HCT116 (cell line): ENCODE results near the gene TNNT2. TPM values are rescaled to one million over a fixed set of nuclear protein-coding genes. Genes with fewer than 3 reads are reported as not detected.

Source experiments
- ATAC-seq: fragments of 200-7000 bp; cut with Tn5 transposase; 2 replicates; pipeline ENCODE4 v1.9.1; 2020; ENCODE audit warnings: mild to moderate bottlenecking, moderate library complexity
- BruUV-seq: library from RNA; stranded (reverse); fragments of 400-500 nt; replicated peaks from 2 replicates; lab custom pipeline; 2021; lab: Mats Ljungman, UMichigan
- CTCF ChIA-PET: fragments of 300-600 bp; sonication (Branson Sonifier 250); formaldehyde crosslinking; loops from one replicate; lab custom pipeline; 2021; ENCODE audit warnings: antibody characterized with exemption; lab: Charles Lee
- POLR2A ChIA-PET: fragments of 300-600, 350-600 bp; sonication (Branson Sonifier 250); formaldehyde crosslinking; loops from one replicate; lab custom pipeline; 2021; ENCODE audit warnings: antibody characterized with exemption; lab: Charles Lee
- RAD21 ChIA-PET, 2 experiments: fragments of 300-600 bp; sonication (Branson Sonifier 250); formaldehyde crosslinking; loops; one replicate each; lab custom pipeline; 2023; ENCODE audit warnings: low total read pairs in 2 of 2; ENCODE audit not compliant: uncharacterized antibody in 2 of 2, unreplicated experiment in 2 of 2, low non-redundant PET in 1 of 2; lab: Charles Lee
- DNase-seq: peaks from one replicate; pipeline ENCODE4 v3.0.0-alpha.2; 2010; ENCODE audit warnings: low read depth, low spot score
- H2AFZ ChIP-seq: fragments of 200-600 bp; shearing (Covaris generic), sonication (generic); 2 replicates; pipeline ENCODE4 v1.6.1; 2017; ENCODE audit warnings: low read depth, mixed run types, mixed read lengths, antibody characterized with exemption, low read length; ENCODE audit not compliant: poor library complexity, severe bottlenecking
- H3K27ac ChIP-seq: 2 replicates; pipeline ENCODE4 v1.5.1; 2012; ENCODE audit warnings: low read depth, low read length
- H3K27me3 ChIP-seq: fragments of 200-600 bp; sonication (generic); 2 replicates; pipeline ENCODE4 v1.6.1; 2016; ENCODE audit warnings: mixed run types, low read length, mixed read lengths; ENCODE audit not compliant: insufficient read depth
- H3K36me3 ChIP-seq, 2 experiments: fragments of 200-500 bp in 1 of 2; fragments of 200-600 bp in 1 of 2; sonication (Bioruptor generic) in 1 of 2; sonication (generic) in 1 of 2; 2 replicates each; pipeline versions ENCODE4 v1.5.1 to v1.6.1; 2014 to 2016; ENCODE audit warnings: low read length in 2 of 2, inconsistent platforms in 1 of 2, mixed read lengths in 1 of 2, mixed run types in 1 of 2; ENCODE audit not compliant: insufficient read depth in 2 of 2, control insufficient read depth in 1 of 2
- H3K4me1 ChIP-seq, 2 experiments: fragments of 200-600 bp in 1 of 2; sonication (generic) in 1 of 2; 2 replicates each; pipeline versions ENCODE4 v1.5.1 to v1.6.1; 2012 to 2017; ENCODE audit warnings: low read length in 2 of 2, inconsistent platforms in 1 of 2, mild to moderate bottlenecking in 1 of 2, mixed read lengths in 1 of 2, mixed run types in 1 of 2, moderate library complexity in 1 of 2; ENCODE audit not compliant: insufficient read depth in 2 of 2, control insufficient read depth in 1 of 2
- H3K4me2 ChIP-seq: fragments of 200-600 bp; sonication (generic); 2 replicates; pipeline ENCODE4 v1.6.1; 2017; ENCODE audit warnings: mixed run types, low read length, mixed read lengths
- H3K4me3 ChIP-seq, 2 experiments: fragments of 200-600 bp in 1 of 2; sonication (generic) in 1 of 2; replicated peaks in 1 of 2; 2 replicates each; pipeline ENCODE4 v1.5.1; 2011 to 2016; ENCODE audit warnings: low read length in 2 of 2, control low read depth in 1 of 2, low read depth in 1 of 2, mild to moderate bottlenecking in 1 of 2, mixed read lengths in 1 of 2, mixed run types in 1 of 2
- H3K79me2 ChIP-seq: fragments of 200-600 bp; sonication (generic); 2 replicates; pipeline ENCODE4 v1.6.1; 2017; ENCODE audit warnings: mild to moderate bottlenecking, mixed run types, low read length, moderate library complexity, mixed read lengths; ENCODE audit not compliant: insufficient read depth
- H3K9ac ChIP-seq: fragments of 200-600 bp; sonication (generic); 2 replicates; pipeline ENCODE4 v1.6.1; 2016; ENCODE audit warnings: low read length, mixed read lengths
- H3K9me2 ChIP-seq: fragments of 200-600 bp; sonication (generic), shearing (Covaris generic); 2 replicates; pipeline ENCODE4 v1.6.1; 2017; ENCODE audit warnings: mixed run types, mild to moderate bottlenecking, moderate library complexity; ENCODE audit not compliant: insufficient read depth
- H3K9me3 ChIP-seq, 2 experiments: fragments of 200-500 bp in 1 of 2; fragments of 200-600 bp in 1 of 2; sonication (Bioruptor generic) in 1 of 2; sonication (generic) in 1 of 2; 2 replicates each; pipeline ENCODE4 v1.6.1; 2014 to 2017; ENCODE audit warnings: low read length in 2 of 2, mixed read lengths in 2 of 2, inconsistent platforms in 1 of 2, low read depth in 1 of 2, mild to moderate bottlenecking in 1 of 2, mixed run types in 1 of 2, moderate library complexity in 1 of 2; ENCODE audit not compliant: control insufficient read depth in 1 of 2, insufficient read depth in 1 of 2
- H4K20me1 ChIP-seq: fragments of 200-600 bp; sonication (generic), shearing (Covaris generic); 2 replicates; pipeline ENCODE4 v1.6.1; 2017; ENCODE audit warnings: mixed run types, mild to moderate bottlenecking, moderate library complexity; ENCODE audit not compliant: insufficient read depth
- POLR2AphosphoS5 ChIP-seq: IDR thresholded peaks from 2 replicates; pipeline ENCODE4 v1.6.1; 2011; ENCODE audit warnings: mild to moderate bottlenecking, low read depth, low read length, moderate library complexity
- RAD21 ChIP-seq: IDR thresholded peaks from 2 replicates; pipeline ENCODE4 v1.6.1; 2012; ENCODE audit warnings: low read depth, mild to moderate bottlenecking
- SIN3A ChIP-seq: IDR thresholded peaks from 2 replicates; pipeline ENCODE4 v1.6.1; 2012; ENCODE audit warnings: low read depth
- SP1 ChIP-seq: IDR thresholded peaks from 2 replicates; pipeline ENCODE4 v1.6.1; 2012; ENCODE audit warnings: low read depth
- YY1 ChIP-seq: IDR thresholded peaks from 2 replicates; pipeline ENCODE4 v1.6.1; 2011; ENCODE audit warnings: low read length, low read depth, moderate library complexity, mild to moderate bottlenecking; ENCODE audit not compliant: insufficient replicate concordance; ENCODE audit errors: extremely low read depth
- ZFX ChIP-seq: fragments of 450-650 bp; IDR thresholded peaks from 2 replicates; pipeline ENCODE4 v1.6.1; 2017
- ZNF274 ChIP-seq: fragments of 200-500 bp; sonication (Bioruptor generic); IDR thresholded peaks from 2 replicates; pipeline ENCODE4 v1.6.1; 2014; ENCODE audit warnings: mild to moderate bottlenecking, low read depth, low read length, inconsistent platforms
- intact Hi-C: fragments of 100-400 bp; cut with micrococcal nuclease; formaldehyde crosslinking; loops from 2 replicates; pipeline ENCODE4 v1.10.0; 2022
- total RNA-seq: library from RNA; stranded (reverse); gene quantifications from one replicate; pipeline ENCODE4 v1.2.1, GENCODE V29; 2021; ENCODE audit not compliant: unreplicated experiment
- TF ChIP-seq, protein P1 (sequence below): IDR thresholded peaks from 2 replicates; pipeline ENCODE4 v1.6.1; 2012

Gene TNNT2
- total RNA-seq, 1 experiment from 2014 or later: 2.0 TPM

DNA sequence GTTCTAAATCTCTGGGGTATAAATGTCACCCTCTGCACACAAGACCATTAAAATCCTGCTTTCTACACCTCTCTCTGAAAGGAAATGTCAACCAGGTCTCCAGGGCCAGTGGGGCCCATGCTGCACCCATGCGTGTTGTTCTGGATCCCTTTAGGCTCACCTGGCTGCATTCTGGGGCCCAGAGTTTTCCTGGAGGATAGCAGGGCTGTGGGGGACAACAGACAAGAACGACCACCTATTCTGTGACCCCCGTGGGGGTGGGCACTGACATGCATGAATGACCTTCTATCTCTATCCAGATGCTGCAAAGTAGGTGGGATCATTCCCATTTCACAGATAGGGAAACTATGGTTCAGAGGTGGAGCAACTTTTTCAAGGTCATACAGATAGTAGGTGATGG is 41.6 kb downstream of the TNNT2 start:
- TF ChIP-seq SP1: no peak
- no peak overlapping the region for H3K9ac ChIP-seq
- no peaks in the 10 kb centered on the region for H3K79me2 ChIP-seq
- H3K36me3 ChIP-seq: no peaks in the 10 kb centered on the region
- BruUV-seq: no TSS peak
- H3K4me2 ChIP-seq: no peak overlapping the region
- H3K4me3 ChIP-seq: no peak overlapping the region
- POLR2A ChIA-PET: no interaction called here
- RAD21 ChIA-PET: no interaction called here
- intact Hi-C loops: no loop called here
- no peaks in the 10 kb centered on the region for H3K9me2 ChIP-seq
- CTCF ChIA-PET: no interaction called here
- no peaks in the 10 kb centered on the region for H3K27me3 ChIP-seq
- no peak overlapping the region for H3K27ac ChIP-seq
- no peaks in the 10 kb centered on the region for H3K9me3 ChIP-seq
- no peak for ATAC-seq
- H2AFZ ChIP-seq: no peak overlapping the region
- no peaks in the 10 kb centered on the region for H4K20me1 ChIP-seq
- no peak for DNase-seq
- H3K4me1 ChIP-seq: no peaks in the 10 kb centered on the region

DNA sequence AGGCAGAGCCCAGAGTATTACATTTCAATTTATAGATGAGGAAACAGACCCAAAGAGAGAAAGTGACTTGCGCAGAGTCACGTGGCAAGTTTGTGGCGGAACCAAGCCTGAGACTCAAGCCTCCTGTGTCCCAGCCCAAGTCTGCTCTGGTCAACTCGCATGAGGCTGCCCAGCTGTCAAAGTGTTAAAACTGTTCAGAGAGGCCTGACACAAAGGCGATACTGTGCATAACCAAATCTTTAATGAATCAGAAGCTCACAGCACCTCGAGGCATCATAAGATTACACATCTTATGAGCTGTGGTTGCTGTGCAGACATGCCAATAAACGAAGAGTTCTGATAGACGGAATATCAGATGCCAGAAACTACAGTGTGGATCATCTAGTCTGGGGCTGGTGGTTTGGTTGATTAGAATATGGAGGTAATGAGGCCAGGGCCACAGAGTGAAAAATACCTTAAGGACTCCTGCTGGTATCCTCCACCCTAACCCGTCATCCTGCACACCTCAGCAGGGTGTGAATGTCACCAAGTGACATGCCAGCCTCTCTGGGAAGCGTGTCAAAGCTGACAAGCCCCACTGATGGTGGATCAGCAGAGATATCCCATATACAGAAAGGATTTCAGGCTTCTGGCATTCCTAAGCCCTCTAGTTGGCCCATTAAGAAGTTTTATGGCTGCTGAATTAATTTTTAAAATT is 42.2 kb downstream of the TNNT2 start:
- ChIA-PET CTCF (no interaction called here), RAD21 (no interaction called here), POLR2A (no interaction called here)
- Histone ChIP-seq H3K27ac (no peak overlapping the region), H4K20me1 (no peaks in the 10 kb centered on the region), H3K36me3 (no peaks in the 10 kb centered on the region), H2AFZ (no peak overlapping the region), H3K4me3 (no peak overlapping the region), H3K79me2 (no peaks in the 10 kb centered on the region), H3K27me3 (no peaks in the 10 kb centered on the region), H3K9ac (no peak overlapping the region), H3K4me1 (no peaks in the 10 kb centered on the region), H3K9me3 (no peaks in the 10 kb centered on the region), H3K9me2 (no peaks in the 10 kb centered on the region), H3K4me2 (no peak overlapping the region)
- TF ChIP-seq YY1 (no peak), SP1 (no peak), RAD21 (no peak), ZNF274 (no peak), SIN3A (no peak), POLR2AphosphoS5 (no peak), ZFX (no peak)
- TF ChIP-seq, protein P1, sequence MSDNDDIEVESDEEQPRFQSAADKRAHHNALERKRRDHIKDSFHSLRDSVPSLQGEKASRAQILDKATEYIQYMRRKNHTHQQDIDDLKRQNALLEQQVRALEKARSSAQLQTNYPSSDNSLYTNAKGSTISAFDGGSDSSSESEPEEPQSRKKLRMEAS: no peak
- no TSS peak for BruUV-seq
- DNase-seq: no peak
- intact Hi-C loops: no loop called here
- ATAC-seq: no peak
